ENCODE data around the gene ARL10. TPM values are rescaled to one million over a fixed set of nuclear protein-coding genes. Genes with fewer than 3 reads are reported as not detected.

ARL10 gene
- total RNA-seq, 1 experiment from 2014 or later: 3.8 TPM

DNA sequence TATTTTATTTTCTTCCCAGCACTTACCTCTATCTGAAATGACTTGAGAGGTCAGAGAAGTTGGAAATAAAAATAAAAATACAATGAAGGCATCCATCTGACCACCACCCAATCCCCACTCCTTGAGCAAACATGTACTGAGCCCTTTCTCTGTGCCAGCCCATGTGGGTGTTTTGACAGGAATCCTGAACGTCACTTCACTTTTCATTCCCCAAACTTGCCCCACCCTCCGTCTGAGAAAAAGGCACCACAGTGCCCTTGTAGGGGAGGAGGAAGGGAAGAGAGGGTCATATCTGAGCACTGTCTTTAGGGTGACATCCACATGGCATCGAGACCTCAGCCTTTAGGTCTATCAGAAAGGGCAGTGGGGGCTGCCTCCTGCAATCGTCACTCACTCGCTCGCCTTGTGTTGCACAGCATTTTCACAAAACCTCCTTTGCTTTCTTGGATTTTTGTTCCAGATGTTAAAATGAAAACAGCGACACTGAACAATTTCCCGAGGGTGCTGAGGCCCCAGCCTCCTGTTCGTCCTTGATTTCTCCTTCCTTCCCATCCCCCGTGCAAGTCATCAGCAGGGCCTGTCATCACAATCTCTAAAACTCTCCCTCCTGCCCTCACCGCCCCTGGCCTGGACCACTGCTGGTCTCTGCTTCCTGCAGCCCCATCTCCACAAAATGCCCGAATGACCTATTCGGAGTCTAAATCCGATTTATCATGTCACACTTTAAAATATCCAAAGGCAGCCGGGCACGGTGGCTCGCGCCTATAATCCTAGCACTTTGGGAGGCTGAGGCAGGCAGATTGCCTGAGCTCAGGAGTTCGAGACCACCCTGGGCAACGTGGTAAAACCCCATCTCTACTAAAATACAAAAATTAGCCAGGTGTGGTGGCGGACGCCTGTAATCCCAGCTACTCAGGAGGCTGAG is 36.3 kb downstream of the ARL10 start:
- intact Hi-C loops (cut with micrococcal nuclease; ENCODE audit: unreplicated experiment): no loop called here
- H3K9me3 Mint-ChIP-seq (ENCODE audit: low read depth, unreplicated experiment): no peaks in the 10 kb centered on the region
- peaks cover 17% of the 10 kb centered on the region for H3K4me1 Mint-ChIP-seq (ENCODE audit: low read depth, unreplicated experiment)
- CTCF ChIA-PET: interaction anchor here (1.4 to 1.5 kb wide), 2 partner anchors 13 to 47 kb away, joined by 4 to 5 read pairs; partner anchors contain the start of genes FAF2, HIGD2A and NOP16
- DNase-seq: no peak
- no peaks in the 10 kb centered on the region for H3K27me3 Mint-ChIP-seq (ENCODE audit: unreplicated experiment)
- H3K27ac Mint-ChIP-seq (ENCODE audit: unreplicated experiment): no peak overlapping the region
- no TSS peak for BruUV-seq (replicated peaks)
- H3K36me3 Mint-ChIP-seq (ENCODE audit: insufficient read depth, unreplicated experiment): peaks cover 17% of the 10 kb centered on the region
- TF ChIP-seq, protein P1, sequence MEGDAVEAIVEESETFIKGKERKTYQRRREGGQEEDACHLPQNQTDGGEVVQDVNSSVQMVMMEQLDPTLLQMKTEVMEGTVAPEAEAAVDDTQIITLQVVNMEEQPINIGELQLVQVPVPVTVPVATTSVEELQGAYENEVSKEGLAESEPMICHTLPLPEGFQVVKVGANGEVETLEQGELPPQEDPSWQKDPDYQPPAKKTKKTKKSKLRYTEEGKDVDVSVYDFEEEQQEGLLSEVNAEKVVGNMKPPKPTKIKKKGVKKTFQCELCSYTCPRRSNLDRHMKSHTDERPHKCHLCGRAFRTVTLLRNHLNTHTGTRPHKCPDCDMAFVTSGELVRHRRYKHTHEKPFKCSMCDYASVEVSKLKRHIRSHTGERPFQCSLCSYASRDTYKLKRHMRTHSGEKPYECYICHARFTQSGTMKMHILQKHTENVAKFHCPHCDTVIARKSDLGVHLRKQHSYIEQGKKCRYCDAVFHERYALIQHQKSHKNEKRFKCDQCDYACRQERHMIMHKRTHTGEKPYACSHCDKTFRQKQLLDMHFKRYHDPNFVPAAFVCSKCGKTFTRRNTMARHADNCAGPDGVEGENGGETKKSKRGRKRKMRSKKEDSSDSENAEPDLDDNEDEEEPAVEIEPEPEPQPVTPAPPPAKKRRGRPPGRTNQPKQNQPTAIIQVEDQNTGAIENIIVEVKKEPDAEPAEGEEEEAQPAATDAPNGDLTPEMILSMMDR (IDR thresholded peaks at IDR 0.05; ENCODE audit: unreplicated experiment): no peak
- peak overlapping the region; percentile 0 for H3K4me3 Mint-ChIP-seq (ENCODE audit: low read depth, unreplicated experiment)

DNA sequence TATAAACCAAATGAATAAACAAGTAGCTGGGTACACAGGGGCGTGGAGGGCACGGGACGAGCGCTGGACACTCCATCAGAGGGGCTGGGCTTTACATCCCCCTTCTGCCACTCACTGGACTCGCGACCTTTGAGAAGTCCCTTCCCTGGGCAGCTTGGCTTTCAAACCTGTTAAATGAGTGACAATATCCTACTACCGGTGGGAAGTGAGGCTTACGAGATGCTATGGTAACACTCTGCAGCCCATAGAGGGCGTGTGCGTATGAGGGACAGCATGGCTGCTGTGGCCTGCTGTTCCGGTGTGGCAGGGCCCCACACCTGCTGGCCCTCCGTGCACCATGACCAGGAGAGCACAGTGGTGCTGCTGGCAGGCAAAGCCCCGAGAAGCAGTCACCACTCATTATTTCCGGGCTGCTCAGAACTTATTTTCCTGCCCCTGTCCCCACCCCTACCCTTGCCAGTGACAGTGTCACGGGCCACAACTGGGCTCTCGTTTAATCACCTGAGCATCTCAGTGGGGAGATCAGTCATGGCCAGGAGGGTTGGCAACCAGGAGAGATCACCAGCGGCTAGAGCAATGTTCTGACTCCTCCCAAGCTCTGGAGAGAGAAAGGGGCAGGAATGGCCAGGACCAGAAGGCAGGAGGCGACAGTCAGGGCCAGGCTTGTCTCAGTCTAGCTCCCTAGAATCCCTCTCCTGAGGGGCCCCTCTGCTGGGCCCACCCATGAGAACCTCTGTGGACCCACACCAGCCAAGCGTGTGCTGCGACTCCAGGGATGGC is 40.6 kb downstream of the ARL10 start:
- no peak for DNase-seq
- no peaks in the 10 kb centered on the region for H3K9me3 Mint-ChIP-seq (ENCODE audit: low read depth, unreplicated experiment)
- intact Hi-C loops (cut with micrococcal nuclease; ENCODE audit: unreplicated experiment): no loop called here
- H3K27me3 Mint-ChIP-seq (ENCODE audit: unreplicated experiment): no peaks in the 10 kb centered on the region
- peaks cover 17% of the 10 kb centered on the region for H3K4me1 Mint-ChIP-seq (ENCODE audit: low read depth, unreplicated experiment)
- TF ChIP-seq, protein P1 (IDR thresholded peaks at IDR 0.05; ENCODE audit: unreplicated experiment): no peak
- no TSS peak for BruUV-seq (replicated peaks)
- peaks cover 21% of the 10 kb centered on the region for H3K36me3 Mint-ChIP-seq (ENCODE audit: insufficient read depth, unreplicated experiment)
- H3K27ac Mint-ChIP-seq (ENCODE audit: unreplicated experiment): no peak overlapping the region
- CTCF ChIA-PET: interaction anchor here (0.5 to 1.0 kb wide), 5 partner anchors 11 to 538 kb away, joined by 3 to 6 read pairs (median 3); no protein-coding TSS in a partner anchor
- H3K4me3 Mint-ChIP-seq (ENCODE audit: low read depth, unreplicated experiment): no peak overlapping the region

DNA sequence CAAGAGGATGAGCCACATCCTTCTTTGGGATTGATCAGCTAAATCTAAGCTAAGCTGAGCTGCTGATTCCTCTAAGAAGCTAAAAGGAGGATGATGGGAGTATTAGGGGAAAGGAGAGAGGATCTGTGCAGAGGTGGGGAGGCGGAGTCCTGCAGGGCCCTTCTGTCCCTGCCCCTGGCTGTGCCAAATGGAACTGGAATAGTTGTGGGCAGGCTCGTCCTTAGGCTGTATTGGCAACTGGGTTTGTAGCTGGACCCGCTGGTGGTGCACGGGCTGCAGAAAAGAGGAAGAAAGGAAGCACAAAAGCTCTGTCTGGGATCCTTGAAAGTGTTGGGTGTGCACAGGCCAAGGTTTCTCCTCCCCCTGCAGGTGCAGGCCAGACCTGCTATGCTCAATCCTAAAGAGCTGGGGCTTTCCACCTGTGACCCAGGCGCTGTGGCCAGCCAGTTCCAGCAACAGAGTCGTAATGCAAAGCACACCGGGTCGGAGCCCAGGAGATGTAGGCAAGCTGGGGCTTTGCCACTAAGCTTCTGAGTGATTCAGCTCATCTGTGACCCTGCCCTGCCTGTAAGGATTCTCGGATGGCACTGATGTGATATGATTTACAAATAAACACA is 41.3 kb downstream of the ARL10 start:
- no peak for DNase-seq
- TF ChIP-seq, protein P1 (IDR thresholded peaks at IDR 0.05; ENCODE audit: unreplicated experiment): no peak
- Mint-ChIP-seq H3K4me1 (ENCODE audit: low read depth, unreplicated experiment) (peaks cover 17% of the 10 kb centered on the region), H3K4me3 (ENCODE audit: low read depth, unreplicated experiment) (no peak overlapping the region), H3K9me3 (ENCODE audit: low read depth, unreplicated experiment) (no peaks in the 10 kb centered on the region), H3K27me3 (ENCODE audit: unreplicated experiment) (no peaks in the 10 kb centered on the region), H3K27ac (ENCODE audit: unreplicated experiment) (no peak overlapping the region), H3K36me3 (ENCODE audit: insufficient read depth, unreplicated experiment) (peaks cover 21% of the 10 kb centered on the region)
- intact Hi-C loops (cut with micrococcal nuclease; ENCODE audit: unreplicated experiment): no loop called here
- no TSS peak for BruUV-seq (replicated peaks)
- CTCF ChIA-PET: interaction anchor here (0.5 kb wide), 1 partner anchor 92 kb away, joined by 4 read pairs; no protein-coding TSS in a partner anchor
